ENCODE measurements around the gene APCDD1L.

Gene APCDD1L

DNA sequence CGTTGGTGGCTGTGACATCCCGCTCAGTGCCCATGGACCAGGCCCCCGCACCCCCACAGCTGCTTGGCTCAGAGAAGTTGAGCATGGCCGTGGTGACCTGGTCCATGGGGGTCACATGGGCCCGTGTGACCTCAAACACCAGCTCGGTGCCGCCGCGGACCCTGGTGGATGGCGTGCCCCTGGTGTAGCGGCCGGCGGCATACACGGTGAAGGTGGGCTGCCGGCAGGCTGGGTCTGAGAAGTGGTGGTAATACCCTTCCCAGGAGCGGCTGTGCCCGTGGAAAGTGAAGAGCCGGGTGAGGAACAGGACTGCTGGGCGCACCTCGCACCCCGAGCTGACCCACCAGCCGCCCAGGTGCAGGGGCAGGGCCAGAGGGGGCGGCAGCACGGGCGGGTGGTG, 54.1 kb downstream of the APCDD1L start:
- DNase-seq, result no peak

DNA sequence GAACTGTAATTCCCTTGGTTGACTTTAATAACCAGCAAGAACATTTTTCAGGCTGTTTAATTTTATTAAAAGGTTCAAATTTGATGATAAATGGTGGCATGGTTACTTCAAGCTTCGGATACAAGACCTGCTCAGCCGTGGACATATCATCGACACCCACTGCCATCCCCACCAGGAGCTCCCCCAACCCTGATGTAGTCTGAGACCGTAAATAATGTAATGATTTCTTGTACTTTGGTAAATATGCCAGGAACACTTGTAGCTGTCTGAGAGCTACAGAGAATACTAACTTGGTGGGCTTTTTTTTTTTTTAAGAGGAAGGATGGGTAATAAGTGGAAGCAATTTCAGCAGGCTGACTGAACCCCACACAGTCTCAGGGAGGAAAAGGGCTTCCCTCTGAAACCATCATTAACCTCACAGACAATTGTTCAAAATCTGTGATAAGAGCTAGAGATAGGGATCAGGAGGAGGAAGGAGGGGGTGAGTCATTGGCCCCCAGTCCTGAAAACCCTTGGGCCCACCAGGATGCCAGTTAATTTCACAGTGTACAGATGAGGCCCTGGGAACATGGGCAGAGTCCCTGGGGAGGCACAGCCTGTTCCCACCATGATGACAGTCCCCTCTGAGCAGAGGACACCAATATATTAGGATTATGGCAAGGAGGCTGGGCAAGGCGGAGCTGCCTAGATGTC, 56.0 kb downstream of the APCDD1L start:
- DNase-seq, result no peak

DNA sequence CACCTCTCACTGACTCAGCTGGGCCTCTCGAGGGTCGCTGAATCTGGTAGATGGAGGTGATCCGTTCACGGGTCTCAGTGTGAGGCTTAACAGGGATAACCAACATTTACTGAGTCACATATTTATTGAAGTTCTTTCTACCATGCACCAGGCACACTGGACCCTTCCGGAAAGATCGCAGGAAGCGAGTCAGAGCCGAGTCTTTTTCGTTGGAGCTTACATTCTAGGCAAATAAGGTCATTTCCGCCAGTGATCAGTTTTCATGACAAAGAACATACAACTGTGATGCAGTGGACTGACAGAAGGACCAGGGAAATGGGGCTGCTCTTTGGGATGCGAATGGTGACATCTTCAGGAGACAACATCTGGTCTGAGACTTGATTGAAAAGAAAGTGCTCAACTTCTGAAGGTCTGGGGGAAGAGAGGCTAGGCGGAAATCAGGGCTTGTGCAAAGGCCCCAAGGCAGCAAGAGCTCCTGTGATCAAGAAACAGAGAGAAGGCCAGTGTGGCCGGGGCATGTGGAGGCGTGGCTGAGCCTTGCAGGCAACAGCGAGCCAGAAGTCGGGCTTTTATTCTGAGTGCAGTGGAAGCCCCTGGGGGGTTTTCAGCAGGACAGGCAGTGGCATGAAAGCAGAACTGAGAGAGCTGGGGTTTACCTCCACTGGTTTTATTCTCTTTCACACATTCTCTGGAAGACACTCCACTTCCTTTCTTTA, 56.7 kb downstream of the APCDD1L start:
- no peak for DNase-seq

DNA sequence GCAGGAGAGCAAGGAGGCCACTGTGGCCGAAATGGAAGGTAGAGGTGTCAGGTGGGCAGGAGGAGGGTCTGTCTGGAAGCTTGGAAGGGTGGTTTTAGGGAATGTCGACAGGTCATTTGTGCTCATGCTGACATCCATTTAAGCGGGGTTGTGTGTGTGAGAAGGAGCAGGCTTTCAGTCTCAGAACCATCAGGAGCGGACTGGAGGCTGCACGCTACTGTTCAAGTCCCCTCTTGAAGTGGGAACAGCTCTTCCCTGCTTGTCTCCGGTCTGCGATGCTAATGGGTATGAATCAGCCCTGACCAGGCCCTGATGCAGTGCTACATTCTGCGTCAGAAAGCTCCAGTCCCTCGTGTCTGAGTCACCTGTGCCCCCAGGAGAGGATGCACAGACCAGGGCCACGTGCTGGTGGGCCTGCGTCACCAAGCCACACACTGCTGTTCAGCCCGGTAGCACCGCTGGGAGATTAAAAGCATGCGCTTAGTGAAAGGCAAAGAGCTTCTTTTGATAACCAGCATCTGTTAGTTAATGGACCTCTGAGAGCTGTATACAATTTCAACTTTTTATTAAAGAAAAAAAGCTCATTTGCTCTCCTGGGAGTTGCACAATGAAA, 58.0 kb downstream of the APCDD1L start:
- no peak for DNase-seq

DNA sequence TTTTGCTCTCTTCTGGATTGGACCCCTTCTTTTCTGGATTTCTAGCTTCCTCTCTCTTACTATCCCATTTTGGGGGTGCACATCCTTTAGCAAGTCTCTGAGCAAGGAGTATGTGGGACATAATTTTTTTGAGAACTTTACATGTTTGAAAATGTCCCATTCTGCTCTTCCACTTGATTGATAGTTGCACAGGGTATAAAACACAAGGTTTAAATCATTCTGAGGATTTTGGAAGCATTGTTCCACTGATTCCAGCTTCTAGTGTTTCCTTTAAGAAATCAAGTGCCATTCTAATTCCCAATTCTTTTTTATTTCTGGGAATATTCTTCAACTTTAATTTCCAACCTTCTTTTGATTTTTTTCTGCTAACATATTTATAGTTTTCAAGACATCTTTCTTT, 60.7 kb downstream of the APCDD1L start:
- no peak for DNase-seq

DNA sequence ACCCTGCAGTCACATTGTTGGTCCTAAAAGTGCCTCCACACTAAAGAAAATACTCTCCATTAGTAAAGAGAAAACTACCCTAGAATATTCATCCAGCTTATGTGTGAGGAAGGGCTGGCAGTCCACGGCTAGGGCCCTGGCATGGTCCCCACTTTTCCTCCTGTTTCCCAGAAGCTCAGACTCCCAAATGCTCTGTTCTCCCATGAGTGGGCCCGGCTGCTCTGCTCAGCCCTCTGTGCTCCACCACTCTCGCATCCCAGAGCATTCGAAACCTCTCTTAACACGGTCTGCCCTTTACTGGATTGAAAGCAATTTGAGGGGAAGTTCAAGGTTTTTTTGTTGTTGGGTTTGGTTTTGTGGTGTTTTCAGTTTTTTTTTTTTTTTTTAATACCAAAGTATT, 61.8 kb downstream of the APCDD1L start:
- DNase-seq, result no peak

DNA sequence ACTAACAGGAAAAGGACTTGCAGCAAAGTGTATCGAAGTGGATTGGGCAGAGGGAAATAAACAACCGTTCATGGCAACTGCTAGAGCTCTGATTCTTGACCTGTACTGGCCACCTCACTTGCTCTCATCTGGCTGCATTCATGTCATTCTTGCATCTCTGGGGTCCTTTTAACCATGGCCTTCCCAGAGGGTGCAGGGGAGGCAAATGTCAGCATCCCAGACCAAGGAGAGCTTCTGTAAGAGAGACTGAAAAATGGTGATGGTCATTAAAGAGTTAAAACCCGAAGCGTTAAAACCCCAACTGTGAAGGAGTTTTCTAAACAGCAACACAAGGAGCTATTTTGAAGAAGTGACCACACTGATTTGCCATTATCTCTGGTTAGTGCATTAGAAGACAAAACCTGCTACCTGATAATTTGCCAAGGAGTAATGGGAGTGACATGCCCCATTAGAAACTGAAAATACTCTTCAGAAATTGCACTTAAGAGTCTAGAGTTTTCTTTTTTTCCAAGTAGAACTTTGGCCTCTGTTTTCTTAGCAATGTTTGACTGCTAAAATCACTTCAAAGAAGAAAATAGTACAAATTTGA, 62.4 kb downstream of the APCDD1L start:
- no peak for DNase-seq

DNA sequence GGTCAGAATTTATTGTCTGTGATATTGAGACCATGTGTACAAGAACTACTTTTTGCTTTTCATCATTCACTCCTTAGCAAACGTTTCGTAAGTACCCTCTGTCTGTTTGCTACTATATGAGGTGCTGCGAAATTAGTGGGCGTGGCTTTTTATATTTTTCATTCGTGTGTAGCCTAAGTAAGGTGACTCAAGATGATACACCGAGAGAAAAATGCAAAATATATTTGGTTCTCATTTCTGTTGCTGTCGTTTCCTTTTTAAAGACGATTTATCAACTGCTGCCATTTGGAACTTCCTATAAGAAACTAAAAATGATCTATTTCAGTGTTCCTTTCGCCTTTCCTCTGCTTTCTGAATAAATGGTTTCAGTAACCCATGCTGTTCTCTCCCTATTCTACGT, 64.9 kb downstream of the APCDD1L start:
- DNase-seq, result no peak

DNA sequence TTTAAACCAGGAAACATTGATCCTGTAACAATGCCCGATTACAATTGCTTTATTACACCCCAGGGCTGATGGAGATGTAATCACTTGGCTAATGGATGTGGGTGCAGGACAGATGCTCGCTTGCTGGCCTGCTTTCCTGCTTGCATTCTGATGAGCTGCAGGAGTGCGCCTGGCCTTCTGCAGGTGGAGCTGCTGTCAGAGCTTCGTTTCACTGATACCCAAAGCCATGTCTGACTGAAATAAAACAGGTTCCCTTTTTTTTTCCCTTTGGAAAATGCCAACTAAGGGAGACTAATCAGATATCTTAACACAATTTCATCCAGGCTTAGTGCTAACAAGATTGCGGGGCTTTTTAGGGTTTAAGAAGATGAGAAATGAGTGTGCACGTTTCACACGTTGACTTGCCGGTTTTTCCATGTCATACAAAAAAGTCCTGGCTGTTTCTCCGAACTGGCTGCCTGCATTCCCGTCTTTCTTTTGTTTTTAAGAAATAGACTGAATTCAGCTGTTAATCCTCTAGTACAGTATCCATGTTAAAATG, 65.4 kb downstream of the APCDD1L start:
- no peak for DNase-seq

DNA sequence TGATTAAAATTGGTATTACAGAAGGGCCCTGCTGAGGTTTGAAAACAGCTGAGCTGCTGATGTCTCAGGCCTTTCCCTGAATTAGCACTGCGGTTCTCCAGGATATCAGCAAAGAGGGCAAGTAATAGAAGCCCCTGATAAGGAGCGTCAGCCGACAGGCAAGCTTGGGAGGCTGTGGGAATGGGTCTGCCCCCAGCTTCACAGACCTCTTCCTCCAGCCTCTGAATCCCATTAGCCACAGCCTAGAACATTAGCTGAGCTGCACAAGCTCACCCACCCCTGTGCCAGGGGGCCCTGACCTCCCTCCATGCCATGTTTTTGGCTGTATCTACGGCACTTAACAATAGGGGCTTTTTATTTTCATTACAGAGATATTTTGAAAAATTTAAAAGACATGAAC, 66.2 kb downstream of the APCDD1L start:
- no peak for DNase-seq

DNA sequence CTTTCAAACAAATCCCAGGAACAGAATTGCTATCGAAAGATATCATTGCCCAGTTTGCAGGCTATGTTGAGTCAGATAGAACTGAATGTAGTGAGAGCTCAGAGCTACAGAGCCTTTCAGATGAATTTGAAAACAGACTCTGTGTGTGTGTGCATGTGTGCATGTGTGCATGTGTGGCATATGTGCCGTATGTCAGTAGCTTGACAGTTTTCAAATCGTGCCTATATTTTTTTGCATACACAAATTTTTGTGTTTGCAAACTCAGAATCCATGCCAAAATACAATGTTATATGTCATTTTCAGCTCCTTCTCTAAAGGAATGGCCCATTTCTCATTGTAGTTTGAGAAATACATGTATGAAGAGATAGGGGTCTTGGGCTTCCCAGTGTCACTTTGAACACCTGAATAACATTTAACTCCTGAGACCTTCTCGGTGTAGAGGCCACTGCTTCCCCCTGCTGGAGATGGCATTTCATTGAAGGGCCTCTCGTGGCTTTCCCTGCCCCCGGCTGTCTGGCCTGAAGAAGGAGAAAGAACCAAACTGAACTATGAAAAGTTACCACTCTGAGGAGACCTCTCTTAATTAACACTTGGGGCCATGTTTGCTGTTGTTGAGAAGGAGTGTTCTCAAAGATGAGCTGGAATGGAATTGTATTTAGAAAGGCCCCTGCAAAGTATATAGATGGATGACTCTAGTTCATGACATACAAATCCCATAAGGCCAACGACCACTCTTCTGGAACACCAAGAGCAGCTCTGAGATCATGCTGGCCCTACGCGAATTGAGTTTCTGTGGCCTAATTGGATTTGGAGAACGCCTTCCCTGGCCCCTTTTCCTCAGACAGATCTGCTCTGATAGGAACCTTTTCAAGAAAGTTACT, 67.4 kb downstream of the APCDD1L start:
- no peak for DNase-seq

DNA sequence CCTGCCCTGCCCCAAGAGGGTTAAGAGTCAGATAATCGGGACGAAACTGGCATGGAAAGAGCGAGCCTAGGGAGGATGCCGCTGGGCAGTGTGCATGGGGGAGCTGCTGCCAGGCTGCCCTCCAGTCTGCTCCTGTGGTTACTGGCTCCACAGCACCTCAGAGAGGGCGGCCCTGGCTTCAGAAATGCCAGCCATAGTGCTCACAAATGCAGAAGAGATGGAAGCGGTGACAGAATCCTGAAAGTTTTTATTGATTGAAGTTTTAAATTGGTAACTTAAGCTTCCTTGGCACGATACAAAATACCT, 68.3 kb downstream of the APCDD1L start:
- DNase-seq, result no peak

DNA sequence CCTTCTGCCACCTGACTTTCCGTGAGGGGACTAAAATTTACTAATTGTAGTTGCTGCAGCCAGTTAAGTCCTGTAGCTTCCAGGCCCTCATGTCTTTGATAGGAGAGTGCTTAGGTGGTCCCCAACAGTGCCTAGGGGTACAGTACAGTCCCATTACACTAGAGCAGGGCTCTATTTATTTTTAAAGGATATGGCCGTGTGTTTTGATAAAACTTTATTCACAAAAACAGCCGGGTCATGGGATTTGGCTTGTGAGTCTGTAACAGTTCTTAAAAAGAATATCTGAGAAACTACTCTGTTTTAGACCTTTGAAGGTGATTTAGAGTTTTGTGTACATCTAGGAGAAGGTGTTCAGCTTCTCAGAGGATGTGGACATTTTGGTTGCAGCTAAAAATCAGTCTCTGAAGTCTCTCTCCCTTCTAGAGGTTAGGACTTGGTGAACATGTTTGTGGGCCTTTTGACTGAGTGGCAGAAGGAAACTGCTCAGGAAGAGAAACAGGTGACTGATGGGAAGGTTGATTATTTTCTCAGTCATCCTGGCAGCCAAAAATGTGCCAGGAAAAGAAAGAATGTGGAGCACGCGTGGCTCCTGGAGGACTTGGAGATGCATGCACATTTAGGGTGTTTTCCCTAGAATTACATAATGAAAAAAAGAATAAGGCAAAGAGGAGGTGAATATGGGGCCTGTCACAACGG, 68.8 kb downstream of the APCDD1L start:
- DNase-seq, result no peak

DNA sequence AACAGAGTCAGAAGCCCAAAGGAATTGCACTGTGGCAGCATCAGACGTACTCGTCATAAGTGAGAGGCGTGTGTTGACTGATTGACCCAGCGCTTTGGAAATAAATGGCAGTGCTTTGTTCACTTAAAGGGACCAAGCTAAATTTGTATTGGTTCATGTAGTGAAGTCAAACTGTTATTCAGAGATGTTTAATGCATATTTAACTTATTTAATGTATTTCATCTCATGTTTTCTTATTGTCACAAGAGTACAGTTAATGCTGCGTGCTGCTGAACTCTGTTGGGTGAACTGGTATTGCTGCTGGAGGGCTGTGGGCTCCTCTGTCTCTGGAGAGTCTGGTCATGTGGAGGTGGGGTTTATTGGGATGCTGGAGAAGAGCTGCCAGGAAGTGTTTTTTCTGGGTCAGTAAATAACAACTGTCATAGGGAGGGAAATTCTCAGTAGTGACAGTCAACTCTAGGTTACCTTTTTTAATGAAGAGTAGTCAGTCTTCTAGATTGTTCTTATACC, 70.4 kb downstream of the APCDD1L start:
- no peak for DNase-seq

DNA sequence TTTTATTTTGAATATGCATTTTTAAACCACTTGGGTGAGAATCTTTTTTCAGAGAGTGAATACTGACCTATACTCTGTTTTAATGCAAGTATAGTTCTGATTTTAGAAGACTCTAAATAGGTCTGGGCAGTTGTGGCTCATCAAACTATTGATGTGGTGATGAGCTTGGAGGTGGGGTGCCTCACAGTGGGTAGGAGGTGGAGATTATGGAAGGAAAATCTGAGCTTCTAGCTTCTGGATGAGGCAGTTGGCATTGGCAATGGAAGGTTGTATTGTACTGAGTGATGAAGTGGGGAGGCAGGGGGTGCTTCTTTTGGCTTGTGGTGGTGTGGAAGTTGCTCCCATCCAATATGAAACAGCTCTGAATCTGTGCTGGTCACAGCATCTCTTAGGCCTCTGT, 73.5 kb downstream of the APCDD1L start:
- no peak for DNase-seq

DNA sequence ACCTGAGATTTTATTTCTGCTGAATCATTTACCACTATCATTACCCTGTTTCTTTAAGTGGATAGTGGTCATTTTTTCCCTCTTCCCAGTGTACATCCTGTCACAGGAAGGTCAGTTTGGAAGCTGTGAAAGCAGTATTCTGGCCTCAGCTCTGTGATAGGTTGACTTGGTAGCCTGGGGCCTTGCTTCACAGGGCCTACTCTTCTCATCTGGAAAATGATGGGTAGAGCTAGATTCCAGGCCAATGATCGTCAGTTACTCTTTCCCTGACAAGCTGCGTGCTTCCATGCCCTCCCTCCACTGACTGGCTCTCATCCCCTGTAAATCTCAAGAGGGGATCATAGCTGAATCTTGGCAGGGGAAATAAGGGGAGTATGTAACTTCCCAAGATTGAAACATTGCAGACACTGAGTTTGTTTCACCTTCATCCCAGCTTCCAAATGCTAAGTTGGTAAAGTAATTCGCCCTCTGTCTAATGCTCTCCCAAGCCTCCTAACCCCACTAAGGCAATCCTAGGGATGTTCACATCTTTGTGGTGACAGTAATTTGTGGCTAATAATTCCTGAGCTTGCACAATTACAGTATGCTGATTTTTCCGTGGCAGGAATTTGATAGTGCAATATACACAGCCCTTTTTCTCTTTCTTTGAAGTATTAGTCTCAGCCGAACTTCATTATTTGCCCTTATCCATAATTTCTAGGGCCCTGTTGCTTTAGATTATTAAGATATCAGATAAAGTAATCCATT, 75.0 kb downstream of the APCDD1L start:
- no peak for DNase-seq

DNA sequence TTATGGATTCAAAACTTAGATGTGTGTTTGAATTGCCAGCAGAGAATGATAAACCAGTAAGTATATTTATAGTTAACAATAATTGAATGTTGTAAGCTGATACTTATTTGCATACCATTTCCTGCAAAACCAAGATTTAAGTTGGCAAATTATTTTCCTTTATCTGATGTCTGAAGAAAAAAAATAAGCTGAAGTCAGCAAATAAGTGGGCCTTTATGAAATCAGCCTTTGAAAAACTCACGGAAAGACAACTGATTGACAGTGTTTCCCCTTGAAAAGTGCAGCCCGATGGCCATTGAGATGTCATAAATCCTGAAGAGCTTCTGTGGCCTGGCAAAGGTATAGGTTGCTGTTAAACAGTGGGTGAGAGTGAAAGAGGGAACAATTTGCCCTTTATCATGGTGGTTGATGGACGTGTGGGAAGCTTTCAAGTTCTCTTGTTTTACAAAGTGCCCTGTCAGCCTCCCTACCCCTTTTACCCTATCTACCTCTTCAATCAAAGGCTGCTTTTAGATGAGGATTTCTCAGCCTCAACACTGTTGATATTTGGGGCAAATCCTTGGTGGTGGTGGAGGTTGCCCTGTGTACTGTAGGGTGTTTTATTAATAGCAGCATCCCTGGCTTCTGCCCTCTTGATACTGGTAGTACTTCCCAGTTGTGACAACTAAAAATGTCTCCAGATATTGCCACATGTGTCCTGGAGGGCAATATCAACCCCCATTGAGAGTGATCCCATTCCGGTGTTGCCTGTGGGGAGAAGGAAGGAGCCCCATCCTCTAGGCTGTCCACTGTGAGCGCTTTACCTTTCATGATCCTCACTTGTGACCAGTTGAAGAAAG, 76.0 kb downstream of the APCDD1L start:
- DNase-seq, result no peak

DNA sequence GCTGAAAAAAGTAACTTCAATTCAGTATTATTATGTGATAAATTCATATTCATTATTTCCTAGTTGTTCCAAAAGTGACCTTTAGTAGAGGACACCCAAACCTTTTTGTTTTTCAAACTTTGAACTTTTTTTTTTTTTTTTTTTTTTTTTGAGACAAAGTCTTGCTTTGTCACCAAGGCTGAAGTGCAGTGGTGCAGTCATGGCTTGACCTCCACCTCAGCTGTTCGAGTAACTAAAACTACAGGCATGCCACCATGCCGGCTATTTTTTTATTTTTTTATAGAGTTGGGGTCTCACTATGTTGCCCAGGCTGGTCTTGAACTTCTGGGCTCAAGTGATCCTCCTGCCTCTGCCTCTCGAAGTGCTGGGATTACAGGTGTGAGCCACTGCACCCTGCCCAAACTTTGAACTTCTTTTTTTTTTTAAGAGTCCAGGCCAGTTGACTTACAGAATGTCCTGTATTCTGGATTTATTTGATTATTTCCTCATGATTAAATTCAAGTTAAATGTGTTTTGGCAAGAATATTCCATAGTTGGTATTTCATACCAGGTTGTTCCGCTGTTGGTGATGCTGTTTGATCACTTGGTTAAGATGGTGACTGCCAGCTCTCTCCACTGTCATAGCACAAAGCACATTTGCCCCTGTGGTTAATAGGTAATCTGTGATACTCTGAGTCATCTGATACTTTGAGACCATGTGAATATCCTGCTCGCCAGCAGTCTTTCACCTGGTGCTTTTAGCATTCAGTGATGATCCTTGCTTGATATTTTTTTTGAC, 78.1 kb downstream of the APCDD1L start:
- DNase-seq, result no peak

DNA sequence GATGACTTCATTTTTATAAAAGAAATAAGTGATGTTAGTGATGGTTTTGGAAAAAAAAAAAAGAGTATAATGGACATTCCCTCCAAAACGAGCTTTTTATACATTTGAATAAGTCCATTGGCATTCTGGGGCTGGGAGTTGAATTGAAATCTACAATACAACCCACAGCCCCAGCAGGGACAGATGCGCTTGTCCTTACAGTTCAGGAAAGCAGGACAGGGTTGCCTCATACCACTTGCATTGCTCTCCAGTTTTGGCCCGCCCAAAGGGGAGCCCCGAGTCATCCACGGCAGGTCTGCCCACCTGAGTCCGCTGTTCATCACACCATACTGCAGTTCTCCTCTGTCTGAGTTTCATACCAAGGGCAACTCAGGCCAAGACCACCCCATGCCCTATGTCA, 80.0 kb downstream of the APCDD1L start:
- DNase-seq, result no peak

DNA sequence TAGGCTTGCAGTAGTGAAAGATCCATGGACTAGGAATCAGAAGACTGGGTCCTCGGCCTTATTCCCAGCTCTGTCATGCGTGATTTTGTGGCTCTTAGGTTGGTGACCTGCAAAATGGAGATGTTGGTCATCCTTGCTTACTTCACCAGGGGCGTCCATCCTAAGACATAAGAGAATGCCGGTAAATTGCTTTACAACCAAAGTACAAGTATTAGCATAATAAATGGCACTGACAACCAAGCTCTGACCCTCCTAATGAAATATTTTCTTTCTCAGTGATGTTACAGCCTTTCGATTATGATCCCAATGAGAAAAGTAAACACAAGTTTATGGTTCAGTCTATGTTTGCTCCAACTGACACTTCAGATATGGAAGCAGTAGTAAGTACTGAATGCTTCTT, 80.9 kb downstream of the APCDD1L start:
- DNase-seq, result no peak
